HG03095 (cell line): ENCODE data around the gene ASTN1.

ENCODE experiments used
- ATAC-seq: cut with Tn5 transposase; IDR thresholded peaks from one replicate; pipeline ENCODE4 v1.9.1; 2021; ENCODE audit warnings: moderate library complexity; ENCODE audit not compliant: unreplicated experiment

Gene ASTN1

DNA sequence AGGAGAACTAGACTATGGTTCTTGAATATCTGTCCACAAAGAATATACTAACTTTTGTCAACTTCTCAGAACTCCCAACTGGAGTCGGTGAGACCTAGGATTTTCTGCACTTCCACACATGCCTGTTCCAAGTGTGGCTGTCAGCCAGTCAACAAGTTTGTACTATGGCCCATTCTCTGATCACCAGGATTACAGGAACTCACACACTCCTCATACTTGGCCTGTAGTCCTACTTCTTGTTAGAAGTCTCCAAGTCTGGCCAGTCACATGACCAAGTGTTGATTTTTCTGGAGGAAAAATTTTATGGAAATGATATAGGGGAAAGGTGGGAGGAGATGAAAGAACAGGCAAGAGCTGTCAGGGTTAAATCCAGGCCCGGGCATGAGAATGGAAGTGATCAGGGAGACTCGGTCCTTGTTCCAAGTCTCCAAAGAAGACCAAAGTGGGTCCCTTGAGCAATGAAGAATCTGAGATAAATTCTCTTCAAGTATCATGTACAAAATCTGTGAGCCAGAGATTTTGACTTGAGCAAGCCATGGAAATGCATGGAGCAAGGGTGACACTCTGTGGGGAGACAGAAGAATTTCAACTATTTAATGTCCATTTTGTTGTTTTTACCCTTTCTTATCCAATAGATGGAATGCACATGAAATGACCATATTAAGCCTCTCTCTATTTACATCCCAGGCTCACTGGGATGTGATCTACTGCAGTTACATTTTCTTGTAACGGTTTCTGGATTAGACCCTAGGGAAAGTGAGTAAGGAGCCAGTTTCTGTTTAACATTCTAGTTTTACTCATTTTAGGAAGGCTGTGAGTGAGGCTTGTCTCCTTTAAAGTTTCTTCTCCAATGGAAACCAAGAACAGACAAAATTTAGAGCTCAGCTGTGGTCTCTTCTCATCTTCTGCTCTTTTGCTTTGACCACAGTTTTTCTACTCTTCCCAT, 320.9 kb downstream of the ASTN1 start:
- no peak for ATAC-seq

DNA sequence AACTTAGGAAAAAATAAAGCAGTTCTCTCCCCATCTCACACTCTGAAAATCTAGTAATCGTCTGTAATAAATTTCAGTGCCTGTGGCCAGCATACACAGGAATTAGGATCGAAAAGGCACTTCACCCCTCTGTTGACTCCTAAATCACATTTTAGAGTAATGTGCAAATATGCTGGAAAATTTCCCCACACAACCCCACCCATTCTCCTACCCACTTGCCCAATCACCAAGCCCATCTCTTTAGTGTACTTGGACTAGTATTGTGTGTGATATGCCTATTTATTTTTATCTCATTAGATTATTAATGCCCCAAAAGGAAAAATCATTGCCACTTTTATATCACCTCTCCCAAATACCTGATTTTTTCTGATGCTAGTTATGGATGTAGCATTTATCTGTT, 323.3 kb downstream of the ASTN1 start:
- ATAC-seq: no peak

DNA sequence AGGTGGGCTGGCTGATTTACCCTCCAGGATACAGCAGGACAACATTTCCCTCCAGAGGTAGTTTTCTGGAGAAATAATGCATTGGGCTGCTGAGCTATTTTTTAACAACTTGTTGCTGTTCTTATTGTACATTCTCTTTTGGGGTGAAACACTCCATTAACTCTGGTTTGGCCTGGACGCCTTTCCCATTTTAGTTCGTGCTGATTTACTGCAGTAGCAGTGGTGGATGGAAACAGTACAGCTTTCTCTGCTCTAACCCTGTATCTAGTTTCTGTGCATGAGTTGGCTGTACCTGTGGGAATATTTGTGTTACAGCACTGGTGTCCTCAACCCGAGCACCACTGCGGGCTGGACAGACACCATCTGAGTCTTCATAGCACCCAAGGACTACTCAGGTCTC, 325.3 kb downstream of the ASTN1 start:
- no peak for ATAC-seq

DNA sequence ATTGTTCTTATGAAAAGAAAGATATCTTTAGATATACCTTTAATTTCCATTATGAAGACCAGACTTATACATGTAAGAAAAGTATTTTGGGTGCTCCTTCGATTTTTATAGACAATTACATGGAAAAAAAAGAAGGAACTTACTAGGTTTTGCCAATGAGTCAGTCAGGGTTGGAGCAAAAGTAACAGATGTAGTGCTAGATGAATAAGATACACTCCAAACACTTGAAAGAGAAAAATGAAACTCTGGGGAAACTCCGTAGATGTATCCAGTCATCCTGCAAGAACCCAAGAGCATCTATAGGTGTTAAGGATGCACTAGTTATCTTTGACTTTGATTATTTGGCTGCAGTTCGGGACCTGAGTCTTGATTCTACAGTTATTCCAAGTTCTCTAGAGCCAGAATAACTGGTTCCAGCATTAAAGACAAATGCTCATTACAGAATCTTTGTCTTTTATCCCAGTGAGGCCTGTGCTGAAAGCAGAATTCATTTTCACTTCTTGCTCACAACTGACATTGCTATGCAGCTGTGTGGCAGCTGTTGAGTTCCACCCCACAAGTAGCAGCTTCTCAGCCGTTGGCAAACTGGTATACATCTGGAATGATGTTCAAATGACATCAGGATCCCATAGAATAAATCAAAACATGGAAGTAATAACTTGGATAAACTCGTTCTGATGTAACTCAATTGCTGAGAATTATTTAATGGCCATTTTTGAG, 326.1 kb downstream of the ASTN1 start:
- no peak for ATAC-seq

DNA sequence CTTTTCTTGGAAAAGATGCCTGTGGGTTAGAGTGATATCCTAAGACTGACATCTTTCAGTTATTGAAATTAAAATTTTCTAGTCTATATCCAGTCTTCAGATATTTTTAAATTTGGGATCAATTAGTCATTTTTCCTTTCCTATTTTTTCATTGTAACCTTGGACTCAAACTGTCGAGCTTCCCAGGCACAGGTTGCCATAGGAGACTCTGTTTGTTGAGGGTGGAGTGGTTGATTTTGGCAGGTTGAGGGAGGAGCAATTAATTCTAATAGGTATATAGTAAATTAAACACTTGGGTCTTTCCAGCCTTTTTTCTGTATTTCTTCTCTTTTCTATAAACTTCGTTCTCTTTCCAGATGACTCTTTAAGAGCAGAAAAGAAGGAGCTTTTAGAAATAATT, 326.8 kb downstream of the ASTN1 start:
- no peak for ATAC-seq

DNA sequence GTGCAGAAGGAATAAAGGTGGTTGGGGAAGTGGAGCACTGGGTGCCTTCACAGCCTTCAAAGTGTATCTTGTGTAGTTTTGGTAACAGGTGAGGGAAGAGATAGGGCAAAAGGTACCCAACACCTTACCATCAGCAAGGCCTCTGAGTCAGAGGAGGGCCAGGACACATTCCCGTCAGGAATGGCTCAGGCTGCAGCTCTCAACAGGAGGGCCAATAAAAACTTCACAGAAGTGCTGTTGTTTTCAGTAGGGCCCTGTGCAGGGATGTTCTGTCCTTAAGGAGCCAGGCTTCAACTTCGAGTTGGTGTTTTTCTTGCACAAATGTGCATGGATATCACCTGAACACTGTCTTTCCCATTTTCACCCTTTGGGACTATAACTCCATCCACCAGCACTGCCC, 333.4 kb downstream of the ASTN1 start:
- ATAC-seq: no peak

DNA sequence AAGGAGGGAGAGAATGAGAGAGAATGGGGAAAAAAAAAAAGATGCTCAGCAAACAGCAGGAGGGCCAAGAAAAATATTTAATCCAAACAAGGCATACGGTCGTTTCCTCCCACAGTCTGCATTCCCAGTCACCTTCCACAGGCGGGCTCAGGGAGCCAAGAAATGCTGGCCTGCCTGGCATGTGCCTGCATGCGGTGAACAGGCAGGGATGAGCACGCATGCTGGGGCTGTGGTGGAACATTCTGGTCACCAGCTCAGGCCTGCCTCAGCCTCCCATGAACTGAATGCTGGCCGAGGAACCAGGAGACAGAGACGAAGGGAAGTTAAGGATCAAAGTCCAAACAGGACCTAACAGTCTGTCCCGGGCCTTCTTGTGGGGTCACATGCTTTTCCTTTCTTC, 335.3 kb downstream of the ASTN1 start:
- no peak for ATAC-seq

DNA sequence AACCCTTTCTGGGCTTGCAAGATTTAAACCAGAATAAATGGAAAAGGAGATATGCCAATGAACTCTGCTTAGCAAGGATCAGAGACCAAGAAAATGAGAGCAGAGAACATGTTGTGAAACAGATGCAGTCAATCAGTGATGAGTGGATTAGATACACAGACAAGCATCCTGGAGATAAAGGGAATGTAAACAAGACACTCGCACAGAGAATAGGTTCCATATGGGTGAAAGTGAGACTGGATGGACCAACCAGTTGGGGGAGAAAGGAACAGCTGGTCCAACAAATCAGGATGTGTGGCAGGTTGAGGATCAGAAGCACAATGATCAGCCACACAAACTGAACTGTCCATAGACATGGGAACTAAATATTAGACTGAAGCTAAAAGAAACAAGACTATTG, 338.2 kb downstream of the ASTN1 start:
- no peak for ATAC-seq

DNA sequence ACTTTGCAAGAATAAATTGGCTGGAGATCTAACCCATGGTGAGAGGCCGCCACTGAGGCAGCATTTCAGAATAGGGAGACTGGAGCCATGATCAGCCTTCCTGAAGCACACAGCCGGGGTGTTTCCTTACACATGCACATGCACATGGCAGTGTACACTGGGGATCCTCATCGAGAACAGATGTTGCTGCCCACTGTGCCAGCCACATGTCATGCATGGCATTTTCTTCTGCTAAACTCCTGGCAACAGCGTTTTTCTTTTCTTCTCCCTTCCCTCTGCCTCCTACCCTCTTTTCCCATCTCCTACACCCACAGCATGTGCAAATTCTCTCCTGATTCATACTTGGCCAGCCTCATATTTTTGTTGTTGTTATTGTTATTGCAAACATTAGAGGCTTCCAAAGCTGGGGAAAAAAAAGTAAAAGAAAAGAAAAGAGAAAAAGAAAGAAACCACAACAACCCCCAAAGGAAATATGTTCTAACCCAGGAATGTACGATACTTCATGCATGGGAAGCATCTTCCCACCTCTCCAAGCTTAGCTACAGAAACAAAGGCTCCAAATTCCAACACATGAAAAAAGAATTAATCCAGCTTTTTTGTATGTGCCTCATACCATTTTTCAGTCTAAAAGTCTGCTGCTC, 344.0 kb downstream of the ASTN1 start:
- ATAC-seq: no peak

DNA sequence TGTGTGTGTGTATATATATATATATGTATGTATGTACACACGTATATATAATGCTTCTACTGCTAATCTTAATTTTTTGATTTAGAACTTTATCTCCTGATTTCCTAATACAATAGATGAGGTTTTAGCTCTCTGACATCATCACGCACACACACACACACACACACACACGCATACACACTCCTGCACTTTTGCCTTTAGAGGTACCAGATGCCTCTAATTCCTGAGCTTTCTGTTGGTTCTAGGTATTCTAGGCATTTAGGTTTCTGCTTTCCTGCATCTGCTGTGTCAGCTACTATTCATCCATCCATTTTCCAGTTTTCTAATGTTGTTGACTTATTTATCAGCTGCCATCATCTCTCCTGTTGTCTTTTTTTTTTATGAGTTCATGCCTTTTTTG, 348.3 kb downstream of the ASTN1 start:
- no peak for ATAC-seq

DNA sequence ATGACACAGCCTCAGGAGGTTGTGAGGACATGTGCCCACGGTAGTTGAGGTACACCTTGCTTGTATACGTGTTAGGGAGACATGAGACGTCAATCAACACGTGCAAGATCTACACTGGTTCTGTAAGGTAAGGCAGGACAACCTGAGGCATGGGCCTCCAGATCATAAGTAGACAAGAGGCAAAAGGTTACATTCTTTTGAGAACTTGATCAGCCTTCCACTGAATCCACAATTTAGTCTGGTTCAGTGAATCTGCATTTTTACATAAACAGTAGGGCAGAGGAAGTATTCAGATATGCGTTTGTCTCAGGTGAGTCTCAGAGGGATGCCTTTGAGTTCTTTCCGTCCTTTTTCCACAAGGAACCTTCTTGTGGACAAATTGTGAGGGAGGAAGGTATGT, 348.9 kb downstream of the ASTN1 start:
- no peak for ATAC-seq

DNA sequence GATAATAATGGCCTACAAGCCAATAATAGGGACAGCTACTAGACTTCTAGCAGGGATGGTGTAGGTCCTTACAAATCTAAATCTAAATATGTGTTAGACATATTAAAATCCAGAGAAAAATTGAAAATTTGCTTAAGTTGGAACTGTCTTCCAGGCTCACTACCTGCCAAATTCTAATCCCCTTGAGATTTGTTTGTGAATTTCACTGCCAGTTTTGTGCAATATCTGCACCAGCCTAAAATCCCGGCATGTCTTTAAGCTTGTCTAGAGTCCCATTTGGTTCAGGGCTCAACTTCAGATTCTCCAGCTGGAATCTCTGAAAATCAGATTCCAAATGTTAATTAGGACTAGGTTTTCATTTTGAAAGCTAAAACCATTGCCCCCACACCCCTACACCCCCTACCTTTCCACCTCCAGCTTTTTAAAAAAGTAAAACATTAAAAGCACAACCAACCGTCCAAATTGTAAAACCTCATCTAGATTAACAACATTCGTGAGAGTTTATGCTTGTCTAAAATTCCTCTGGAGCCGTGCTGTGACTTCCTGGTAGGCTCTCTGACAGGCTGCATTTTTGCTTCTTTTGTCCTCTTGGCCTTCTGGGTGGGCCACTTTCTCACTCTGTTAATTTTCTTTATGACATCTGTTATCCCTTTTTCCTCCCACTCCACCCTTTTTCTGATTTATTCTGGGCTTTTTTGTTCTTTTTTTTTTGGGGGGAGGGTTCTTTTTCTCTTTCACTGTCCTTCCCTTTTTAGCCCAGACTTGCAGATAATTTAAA, 352.8 kb downstream of the ASTN1 start:
- no peak for ATAC-seq

DNA sequence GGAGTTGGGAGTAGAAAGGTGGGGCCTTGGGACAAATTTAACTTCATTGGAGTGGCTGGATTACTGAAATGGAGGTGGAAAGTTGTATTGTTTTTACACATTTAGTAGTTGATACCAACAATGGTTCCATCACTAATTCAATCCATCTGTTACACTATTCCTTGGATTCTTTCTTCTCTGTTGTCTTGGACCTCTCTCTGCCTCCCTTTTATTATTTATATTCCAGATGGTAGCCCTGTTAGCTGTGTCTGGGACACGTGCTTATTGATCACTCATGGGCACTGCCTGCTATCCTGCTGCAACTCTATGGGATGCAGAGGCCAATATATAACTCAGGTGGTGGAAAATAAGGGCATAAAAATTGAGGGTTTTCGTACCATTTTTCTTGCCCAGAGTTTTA, 355.2 kb downstream of the ASTN1 start:
- no peak for ATAC-seq
